HCEC 1CT (cell line): Measurements from ENCODE around the gene LCE1C.

Experiments used
- DNase-seq: peaks from one replicate; pipeline ENCODE4 v3.0.0-alpha.2; 2017

The LCE1C gene

DNA sequence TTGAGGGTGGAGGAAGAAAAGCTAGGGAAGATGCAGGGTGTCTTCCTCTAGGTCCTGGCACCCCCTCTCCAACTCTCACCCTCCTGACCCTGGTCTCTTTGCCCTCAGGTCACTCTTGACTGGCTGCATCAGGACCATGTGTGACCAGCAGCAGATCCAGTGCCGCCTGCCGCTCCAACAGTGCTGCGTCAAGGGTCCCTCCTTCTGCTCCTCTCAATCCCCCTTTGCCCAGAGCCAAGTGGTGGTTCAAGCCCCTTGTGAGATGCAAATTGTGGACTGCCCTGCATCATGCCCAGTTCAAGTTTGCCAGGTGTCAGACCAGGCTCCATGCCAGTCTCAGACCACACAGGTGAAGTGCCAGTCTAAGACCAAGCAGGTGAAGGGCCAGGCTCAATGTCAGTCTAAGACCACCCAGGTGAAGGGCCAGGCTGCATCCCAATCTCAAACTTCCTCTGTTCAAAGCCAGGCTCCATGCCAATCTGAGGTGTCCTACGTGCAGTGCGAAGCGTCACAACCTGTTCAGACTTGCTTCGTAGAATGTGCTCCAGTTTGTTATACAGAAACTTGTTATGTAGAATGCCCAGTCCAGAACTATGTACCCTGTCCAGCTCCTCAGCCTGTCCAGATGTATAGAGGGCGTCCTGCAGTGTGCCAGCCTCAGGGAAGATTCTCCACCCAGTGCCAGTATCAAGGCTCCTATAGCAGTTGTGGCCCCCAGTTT is 46.8 kb downstream of the LCE1C start:
- DNase-seq: no peak

DNA sequence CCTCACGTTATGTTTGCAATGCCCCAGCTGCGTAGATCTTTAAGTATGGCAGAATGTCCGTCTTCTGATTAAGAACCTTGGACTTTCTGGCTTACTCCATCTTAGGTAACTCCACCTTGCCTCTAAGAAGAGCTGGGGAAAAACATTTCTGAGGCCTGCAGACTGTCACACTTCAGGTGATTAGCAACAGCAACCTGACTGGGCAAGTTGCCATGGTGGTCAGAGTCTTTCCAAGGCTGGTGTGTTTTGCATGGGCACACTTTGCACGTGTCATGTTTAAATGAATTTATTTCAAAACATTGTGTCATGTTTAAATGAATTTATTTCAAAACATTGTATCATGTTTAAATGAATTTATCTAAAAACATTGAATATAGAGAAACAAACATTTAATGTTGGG is 47.8 kb downstream of the LCE1C start:
- DNase-seq: no peak

GRCh38 chr1:152757747-152758146 is 48.7 kb downstream of the LCE1C start, which contains the start of gene KPRP:
Gene KPRP (plus strand): TSS chr1:152758025. CDS start chr1:152759589, 1,564 bp downstream.
- DNase-seq: no peak

DNA sequence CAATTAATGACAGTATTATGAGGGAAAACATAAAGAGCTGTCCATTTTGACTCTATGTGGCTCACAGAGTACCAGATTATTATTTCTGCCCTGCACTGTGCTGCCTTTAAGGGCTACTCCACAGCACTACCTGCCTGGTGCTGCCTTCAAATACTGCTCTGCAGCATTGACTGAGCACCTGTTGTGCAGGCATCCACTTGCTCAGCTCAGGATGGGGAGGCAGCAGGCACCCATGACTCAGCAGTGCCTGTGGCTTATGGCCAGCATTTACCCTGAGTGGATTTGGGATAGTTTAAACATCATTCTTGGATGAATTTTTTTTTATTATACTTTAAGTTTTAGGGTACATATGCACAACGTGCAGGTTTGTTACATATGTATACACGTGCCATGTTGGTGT is 49.6 kb downstream of the LCE1C start:
- peak; percentile 49 for DNase-seq
